Measurements from ENCODE around the gene RBX1.
A peak's percentile ranks its signal among the peaks of the same experiment; 100 is the strongest.

Gene RBX1

GRCh38 chr22:41022470-41023298, 71.5 kb downstream of the RBX1 start:
- peak; percentile 57 to 58 for DNase-seq (ENCODE audit: low read depth in 2 of 2)
